ENCODE data around the gene EXPH5.
A peak's percentile ranks its signal among the peaks of the same experiment; 100 is the strongest.
"Not testable (repeated sequence)": the region's sequence is repeated elsewhere in the genome, so short reads cannot be mapped to it uniquely, and the experiment has no call there.

The EXPH5 gene, protein sequence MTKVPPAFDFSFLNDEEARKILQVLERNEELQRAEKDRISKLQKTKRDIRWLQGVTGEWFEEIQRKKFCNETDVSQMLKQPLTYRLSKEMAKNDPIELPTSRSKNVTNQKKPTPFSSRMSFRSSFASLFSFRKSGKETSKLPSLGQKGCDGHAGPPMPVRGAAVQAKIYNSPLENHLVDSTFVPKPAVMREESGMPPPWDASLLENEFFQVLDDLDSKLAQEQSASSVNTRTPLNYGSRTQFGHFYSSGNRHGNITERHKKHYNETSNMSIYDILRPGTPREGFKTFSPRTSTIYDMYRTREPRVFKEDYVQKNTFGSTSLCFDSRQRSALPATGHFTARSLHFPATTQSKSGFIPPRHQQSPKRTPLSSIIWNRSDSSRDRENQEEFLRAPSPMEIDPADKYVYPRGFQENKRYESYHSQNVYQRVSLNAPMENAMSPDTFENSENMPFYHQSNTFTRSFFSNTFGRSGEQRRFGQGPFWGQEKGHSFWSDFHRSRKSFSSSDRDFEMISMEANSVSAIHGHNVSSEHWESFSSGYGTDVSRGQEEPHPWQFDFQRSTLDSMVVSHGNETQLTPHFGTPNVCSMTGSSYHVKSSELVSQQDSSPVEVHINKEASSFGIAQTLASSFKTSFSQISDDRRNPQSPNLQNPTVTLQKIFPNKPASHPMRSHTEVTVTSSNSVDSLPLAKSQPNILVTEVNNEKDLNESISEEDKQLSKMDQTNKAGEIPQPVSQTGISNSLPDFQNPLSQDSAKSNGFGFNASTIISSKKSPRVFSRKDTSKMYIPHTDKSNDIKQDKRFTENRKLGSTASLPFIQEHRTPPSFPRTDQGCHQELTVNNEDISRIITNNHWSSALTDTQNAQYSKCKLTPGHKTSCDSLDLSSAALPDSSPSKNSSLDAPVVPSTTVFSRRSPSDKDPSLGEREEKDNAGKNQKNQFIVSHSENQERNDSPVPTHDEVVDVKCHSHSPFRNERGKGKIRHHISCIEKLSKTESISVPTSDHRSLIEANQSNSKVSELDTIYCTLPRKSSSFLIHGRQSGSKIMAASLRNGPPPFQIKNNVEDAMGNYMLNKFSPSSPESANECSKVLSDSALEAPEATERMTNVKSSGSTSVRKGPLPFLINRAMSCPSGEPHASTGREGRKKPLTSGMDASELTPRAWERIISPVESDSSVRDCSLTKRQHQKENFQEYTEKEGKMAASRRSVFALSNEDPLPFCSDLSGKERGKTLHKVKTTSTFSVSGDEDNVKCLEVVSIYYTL (N-terminal part only)

DNA sequence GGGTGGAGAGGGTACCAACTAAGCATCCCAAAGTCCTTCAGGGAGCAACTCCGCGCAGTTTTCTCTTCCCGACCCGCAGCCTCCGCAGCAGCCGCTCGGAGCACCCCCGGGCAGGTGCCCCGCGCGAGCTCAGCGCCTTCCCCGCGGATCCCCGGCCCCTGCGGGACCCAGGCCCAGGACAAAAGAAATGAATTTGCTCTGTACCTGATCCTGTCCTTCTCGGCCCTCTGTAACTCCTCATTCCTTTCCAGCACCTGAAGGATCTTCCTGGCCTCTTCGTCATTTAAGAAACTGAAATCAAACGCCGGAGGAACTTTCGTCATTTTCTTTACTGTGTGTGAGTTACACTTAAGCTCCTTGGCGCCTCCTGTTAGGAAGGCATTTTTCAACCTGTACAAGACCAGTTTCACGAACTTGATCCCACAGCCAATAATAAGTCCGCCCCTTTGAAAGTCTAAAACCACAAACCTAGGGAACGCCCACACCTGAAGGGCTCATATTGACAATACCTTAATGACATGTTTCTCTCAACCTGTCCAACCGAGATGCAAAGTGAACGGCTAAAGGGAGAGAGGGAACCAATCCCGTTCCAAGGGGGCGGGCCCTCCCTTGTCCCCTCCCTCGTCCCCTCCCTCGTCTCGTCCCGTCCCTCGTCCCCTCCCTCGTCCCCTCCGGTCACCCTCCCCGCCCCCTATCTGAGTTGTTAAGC is at the start of gene EXPH5:
Gene EXPH5, minus strand, starts transcription at position 555 of the 709 bp plus-strand sequence. Its CDS starts 232 bp downstream, at position 323.
- DNase-seq = peak; percentile 29

- not testable (repeated sequence) for DNase-seq
Measured at GRCh38 chr11:108641752-108642151, 48.2 kb upstream of the EXPH5 start.

GRCh38 chr11:108639146-108639545 is 45.6 kb upstream of the EXPH5 start:
- DNase-seq = no peak

DNA sequence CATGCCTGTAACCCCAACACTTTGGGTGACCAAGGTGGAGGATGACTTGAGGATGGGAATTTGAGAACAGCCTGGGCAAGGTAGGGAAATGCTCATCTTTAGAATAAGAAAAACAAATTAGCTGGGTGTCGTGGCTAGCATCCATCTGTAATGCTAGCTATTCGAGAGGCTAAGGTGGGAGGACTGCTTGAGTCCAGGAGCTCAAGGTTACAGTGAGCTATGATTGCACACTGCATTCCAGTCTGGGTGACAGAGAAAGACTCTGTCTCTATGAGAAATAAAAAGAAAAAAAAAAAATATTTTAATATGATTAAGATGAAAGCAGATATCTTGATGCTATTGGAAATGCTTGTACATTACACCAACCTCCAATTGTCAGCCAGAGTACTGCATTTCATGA is 42.7 kb upstream of the EXPH5 start:
- no peak for DNase-seq

- DNase-seq = no peak
Measured at GRCh38 chr11:108635106-108635505, 41.5 kb upstream of the EXPH5 start.

- DNase-seq = no peak
Measured at GRCh38 chr11:108632041-108632704, 38.6 kb upstream of the EXPH5 start.

DNA sequence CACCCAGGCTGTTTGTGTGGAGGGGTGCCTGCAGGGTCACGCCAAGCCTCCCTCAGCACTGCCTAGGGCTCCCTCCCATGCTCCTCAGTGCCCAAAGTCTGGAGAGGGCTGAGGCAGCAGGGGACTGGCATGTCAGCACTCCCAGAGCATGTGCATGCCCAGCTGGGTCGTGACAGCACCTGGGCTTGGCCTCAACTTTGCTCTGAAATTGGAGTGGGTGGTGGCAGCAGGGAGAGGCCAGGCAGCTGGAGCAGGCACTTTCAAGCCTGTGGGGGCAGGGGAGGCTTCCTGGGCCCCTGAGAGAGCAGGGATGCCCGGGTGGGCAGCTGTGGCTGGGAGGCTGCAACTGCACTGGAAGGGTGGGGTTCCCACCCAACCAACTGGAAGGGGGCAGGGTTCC is 35.7 kb upstream of the EXPH5 start:
- no peak for DNase-seq

DNA sequence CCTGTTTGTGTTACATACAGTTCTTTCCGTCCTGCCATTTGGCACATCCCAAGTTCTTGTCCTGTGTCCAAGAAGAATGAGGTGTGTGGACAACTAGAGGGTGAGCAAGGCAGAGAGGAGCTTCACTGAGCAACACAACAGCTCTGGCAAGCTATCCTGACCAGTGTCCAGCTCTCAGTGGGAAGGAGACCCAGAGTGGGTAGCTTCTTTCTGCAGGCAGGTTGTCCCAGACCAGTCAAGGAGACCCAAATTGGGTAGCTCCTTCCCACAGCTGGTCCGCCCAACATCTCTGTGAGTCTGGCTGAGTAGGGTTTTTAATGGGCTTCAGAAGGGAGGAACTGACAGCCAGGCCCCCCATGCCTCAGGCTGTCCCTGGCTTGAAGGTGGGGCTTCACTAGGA is 35.2 kb upstream of the EXPH5 start:
- no peak for DNase-seq

- DNase-seq = no peak
Measured at GRCh38 chr11:108628326-108628725, 34.8 kb upstream of the EXPH5 start.

DNA sequence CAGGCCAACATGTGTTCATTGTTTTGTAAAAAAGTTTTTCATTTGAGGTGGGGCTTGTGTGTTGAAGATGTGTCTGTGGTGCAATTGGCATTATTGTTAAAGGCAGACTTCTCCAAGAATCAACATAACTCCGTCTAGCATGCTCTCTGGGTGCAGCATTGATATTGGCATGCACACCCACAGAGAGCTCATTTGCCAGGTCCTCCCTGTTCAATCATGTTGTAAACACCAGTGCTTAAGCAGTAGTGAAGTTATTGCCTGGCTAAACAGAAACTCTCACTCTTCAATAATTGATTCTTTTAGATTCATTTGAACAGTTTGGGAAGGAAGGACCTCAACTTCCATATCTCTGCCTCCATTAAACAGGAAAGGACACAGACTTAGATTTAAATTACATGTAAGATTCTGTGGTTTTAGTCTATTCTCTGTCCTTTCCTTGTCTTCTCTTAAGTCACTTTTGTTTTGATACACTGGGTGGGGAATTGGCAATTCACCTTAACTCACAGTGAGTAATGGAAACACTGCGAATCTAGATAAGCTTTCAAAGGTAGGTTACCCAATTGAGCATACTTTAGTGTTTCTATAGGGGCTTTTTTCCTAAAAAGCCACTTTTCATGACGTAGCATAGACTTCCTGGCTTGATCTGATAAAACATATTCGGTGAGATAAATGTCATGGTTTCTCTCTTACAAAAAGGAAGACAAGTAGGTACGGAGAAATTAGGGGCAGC is 30.8 kb upstream of the EXPH5 start:
- DNase-seq = no peak

GRCh38 chr11:108622341-108622740 is 28.8 kb upstream of the EXPH5 start:
- DNase-seq = no peak

DNA sequence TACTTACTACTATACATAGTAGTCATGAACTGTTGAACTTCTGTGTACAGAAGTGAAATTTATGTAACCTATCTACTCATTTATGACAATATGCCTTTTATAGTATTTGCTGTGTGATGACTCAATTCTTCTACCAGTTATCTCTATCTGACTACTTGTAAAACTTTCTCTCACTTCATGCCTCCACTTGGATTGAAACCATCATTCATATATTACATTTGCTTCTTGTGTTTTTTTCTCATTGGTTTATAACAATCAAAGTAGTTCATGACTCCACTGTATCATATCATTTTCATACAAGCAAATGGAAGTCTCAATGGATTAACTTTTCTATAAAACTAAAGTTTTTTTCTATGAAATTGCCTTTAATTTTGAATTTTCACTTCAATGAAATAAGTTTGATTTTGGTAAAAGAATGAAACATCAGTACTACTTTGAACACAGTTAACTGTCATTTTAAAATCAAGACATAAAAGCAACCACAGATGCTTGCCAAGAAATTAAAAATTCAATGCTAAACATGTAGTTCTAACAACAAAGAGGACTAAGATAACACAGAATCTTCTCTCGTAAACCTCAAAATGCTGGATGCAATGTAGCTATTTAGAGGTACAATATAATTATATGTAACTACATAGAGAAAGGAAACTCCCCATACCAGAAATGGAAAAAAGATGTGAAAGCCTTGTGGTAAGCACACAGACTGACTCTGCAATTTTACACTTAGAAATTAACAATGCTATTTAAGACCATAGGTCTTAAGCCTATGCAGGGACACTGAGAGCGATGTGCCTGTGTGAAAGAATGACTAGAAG is 27.6 kb upstream of the EXPH5 start:
- DNase-seq = no peak

DNA sequence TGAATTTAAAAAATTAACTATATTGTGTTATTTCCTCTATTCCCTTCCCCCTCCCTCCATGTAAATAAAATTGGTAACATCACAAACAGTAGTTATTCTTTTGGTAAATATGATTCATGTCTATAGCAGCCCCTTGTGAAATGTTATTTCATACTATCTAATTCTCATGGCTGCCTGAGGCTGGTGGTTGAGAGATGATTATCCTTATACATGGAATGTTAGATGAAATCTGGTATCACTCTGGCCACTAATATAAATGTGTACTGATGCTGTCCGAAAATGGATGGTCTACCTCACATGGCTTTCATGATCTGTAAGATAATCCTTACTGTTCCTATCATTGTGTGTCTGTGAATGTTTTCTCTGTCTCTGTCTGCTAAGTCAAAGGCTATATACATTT is 25.0 kb upstream of the EXPH5 start:
- no peak for DNase-seq

- no peak for DNase-seq
Measured at GRCh38 chr11:108617055-108617454, 23.5 kb upstream of the EXPH5 start.

DNA sequence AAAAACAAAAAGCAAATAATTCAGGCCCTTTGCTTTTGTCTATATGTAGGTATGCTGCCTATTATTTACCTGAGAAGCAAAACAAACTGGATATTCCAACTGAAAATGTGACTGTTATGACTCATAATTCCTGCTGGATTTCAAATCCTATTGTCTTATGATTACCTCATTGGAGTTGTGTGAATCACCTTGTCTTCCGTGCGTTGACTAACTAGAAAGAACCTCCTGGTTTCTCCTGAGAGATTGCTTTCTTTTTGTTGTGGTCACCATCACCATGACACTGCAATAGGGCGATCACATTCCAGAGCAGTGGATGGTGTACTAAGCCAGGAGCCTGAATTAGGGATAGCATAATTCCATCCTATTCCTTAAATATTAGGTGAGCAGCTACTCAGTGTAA is 23.0 kb upstream of the EXPH5 start:
- no peak for DNase-seq

DNA sequence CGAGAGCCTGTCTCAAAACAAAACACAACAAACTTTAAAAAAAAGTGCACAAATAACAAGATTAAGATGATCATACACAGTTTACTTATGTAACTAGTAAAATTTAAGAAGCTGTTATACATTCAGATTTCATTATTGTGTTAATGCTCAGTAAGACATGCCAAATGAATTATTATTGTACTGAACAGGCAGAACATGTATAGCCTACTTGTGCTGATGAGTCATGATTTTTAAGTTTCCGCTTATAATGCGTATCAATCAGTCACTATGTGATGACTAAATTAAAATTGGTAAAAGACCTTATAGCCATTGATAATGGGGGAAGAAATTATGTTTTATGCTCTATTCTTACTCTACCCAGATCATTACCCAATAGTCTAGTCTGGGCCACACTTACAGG is 20.5 kb upstream of the EXPH5 start:
- DNase-seq = no peak

GRCh38 chr11:108609682-108610081 is 16.1 kb upstream of the EXPH5 start:
- no peak for DNase-seq

GRCh38 chr11:108608548-108608947 is 15.0 kb upstream of the EXPH5 start:
- no peak for DNase-seq

- DNase-seq = no peak
Measured at GRCh38 chr11:108606495-108607160, 13.1 kb upstream of the EXPH5 start.

GRCh38 chr11:108606070-108606469 is 12.5 kb upstream of the EXPH5 start:
- DNase-seq = no peak

Measured in T1000 (cell line).